B cell (primary cell): ENCODE measurements around the gene RNF150.

ENCODE experiments used
- CTCF ChIP-seq: fragments of 200-600 bp; IDR thresholded peaks from one replicate; pipeline ENCODE4 v1.8.0; 2022; ENCODE audit warnings: antibody characterized with exemption, mild to moderate bottlenecking
- EZH2 ChIP-seq: IDR thresholded peaks from 2 replicates; pipeline ENCODE4 v1.6.1; 2012; ENCODE audit warnings: borderline replicate concordance, low read depth, mild to moderate bottlenecking, moderate library complexity, low read length; ENCODE audit not compliant: insufficient read depth, poor library complexity, severe bottlenecking

DNA sequence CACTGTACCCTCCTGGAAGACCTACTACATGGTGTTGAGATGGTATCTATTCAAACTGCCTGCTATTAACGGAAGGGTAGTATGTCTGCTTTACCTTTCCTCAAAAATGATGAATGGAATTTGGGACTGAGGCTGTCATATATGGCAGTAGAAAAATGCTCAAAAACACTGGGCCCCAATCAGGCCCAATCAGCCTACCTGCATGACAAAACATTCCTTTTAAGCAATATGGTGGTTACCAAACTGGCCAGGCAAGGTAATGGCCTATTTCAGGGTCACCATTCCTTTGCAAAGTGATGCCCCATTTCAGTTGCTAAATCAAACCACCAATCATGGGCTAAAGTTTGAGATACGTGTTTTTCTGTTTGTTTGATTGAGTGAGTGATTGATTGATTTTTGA is 14.9 kb downstream of the RNF150 start:
- TF ChIP-seq CTCF: no peak
- TF ChIP-seq EZH2: no peak
